ENCODE measurements around the gene AGAP1.
"Not testable (repeated sequence)": the region's sequence is repeated elsewhere in the genome, so short reads cannot be mapped to it uniquely, and the experiment has no call there.

AGAP1 gene

GRCh38 chr2:236085647-236086046, 591.8 kb downstream of the AGAP1 start:
- Histone ChIP-seq H3K36me3 (ENCODE audit: insufficient read depth, low read length) (no peaks in the 10 kb centered on the region), H3K27me3 (ENCODE audit: control insufficient read depth, insufficient read depth, low read length) (no peaks in the 10 kb centered on the region), H3K4me1 (ENCODE audit: control insufficient read depth, insufficient read depth, low read length) (no peaks in the 10 kb centered on the region), H3K4me3 (ENCODE audit: low read length) (no peak overlapping the region), H3K9ac (ENCODE audit: low read depth, low read length) (no peak overlapping the region), H3K4me2 (ENCODE audit: low read length) (no peak overlapping the region), H3K9me3 (replicated peaks; ENCODE audit: low read length) (no peaks in the 10 kb centered on the region)

- H3K9me3 ChIP-seq (replicated peaks; ENCODE audit: low read length) = no peaks in the 10 kb centered on the region
- H3K9ac ChIP-seq (ENCODE audit: low read depth, low read length) = no peak overlapping the region
- no peaks in the 10 kb centered on the region for H3K4me1 ChIP-seq (ENCODE audit: control insufficient read depth, insufficient read depth, low read length)
- H3K36me3 ChIP-seq (ENCODE audit: insufficient read depth, low read length) = no peaks in the 10 kb centered on the region
- no peak overlapping the region for H3K4me3 ChIP-seq (ENCODE audit: low read length)
- H3K27me3 ChIP-seq (ENCODE audit: control insufficient read depth, insufficient read depth, low read length) = no peaks in the 10 kb centered on the region
- H3K4me2 ChIP-seq (ENCODE audit: low read length) = no peak overlapping the region
Observed at GRCh38 chr2:236086403-236086970, 592.6 kb downstream of the AGAP1 start.

DNA sequence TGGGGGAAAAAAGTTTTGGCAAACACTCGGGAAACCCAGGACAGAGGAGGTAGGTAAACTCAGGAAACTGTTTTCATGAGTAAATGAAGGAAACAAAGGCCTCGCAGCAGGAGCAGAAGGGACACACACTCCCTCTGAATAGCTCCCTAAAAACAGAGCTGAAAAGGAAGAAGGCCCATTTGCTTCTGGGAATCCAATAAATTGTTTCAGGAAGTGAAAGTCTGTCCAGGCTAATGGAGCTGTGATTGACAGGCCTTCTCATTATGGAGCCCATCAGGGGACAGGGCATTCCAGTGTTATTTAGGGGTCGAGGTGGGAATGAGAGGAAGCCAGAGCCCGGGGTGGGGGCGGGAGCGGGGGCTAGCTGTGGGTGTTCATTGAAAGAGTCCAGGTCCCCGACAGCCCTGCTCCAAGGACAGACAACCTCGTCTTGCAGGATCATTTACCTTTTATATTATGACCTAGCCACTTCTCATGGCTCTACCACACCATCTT, 593.2 kb downstream of the AGAP1 start:
- Histone ChIP-seq H3K9me3 (replicated peaks; ENCODE audit: low read length) (no peaks in the 10 kb centered on the region), H3K4me2 (ENCODE audit: low read length) (no peak overlapping the region), H3K4me1 (ENCODE audit: control insufficient read depth, insufficient read depth, low read length) (no peaks in the 10 kb centered on the region), H3K27me3 (ENCODE audit: control insufficient read depth, insufficient read depth, low read length) (no peaks in the 10 kb centered on the region), H3K36me3 (ENCODE audit: insufficient read depth, low read length) (no peaks in the 10 kb centered on the region), H3K9ac (ENCODE audit: low read depth, low read length) (no peak overlapping the region), H3K4me3 (ENCODE audit: low read length) (no peak overlapping the region)

DNA sequence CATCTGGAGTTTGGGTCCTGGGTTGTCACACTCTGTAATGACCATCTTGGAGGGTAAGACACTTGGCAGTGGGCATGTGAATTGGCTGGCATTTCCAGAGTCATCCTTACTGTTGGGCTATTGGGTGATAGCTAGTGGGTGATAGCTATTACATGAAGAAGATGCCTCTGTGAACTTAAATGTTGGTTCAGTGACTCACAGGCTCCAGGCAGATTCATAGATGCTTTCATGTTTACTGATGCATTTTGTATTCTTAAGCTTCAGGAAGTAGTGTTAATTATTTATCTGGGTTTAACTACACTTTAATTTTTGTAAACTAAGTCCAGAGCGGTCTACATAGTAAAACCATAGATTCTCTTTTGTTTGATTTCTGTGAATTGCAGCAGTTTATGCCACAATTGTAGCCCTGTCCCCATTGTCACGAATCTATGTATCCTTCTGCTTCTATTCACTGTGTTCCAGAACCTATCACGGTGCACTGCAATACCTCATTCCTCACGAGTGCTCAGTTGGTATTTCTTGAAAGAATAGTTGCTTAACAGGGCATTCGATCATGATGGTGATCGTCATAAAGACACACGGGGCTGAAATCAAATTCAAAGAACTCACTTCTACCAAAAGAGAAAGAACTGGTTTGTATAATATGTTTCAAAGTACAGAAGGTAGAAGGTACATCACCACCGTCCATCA, 594.7 kb downstream of the AGAP1 start:
- H3K9ac ChIP-seq (ENCODE audit: low read depth, low read length) = no peak overlapping the region
- no peak overlapping the region for H3K4me3 ChIP-seq (ENCODE audit: low read length)
- H3K4me1 ChIP-seq (ENCODE audit: control insufficient read depth, insufficient read depth, low read length) = no peaks in the 10 kb centered on the region
- H3K4me2 ChIP-seq (ENCODE audit: low read length) = no peak overlapping the region
- no peaks in the 10 kb centered on the region for H3K36me3 ChIP-seq (ENCODE audit: insufficient read depth, low read length)
- H3K9me3 ChIP-seq (replicated peaks; ENCODE audit: low read length) = no peaks in the 10 kb centered on the region
- H3K27me3 ChIP-seq (ENCODE audit: control insufficient read depth, insufficient read depth, low read length) = no peaks in the 10 kb centered on the region

GRCh38 chr2:236089271-236090026, 595.6 kb downstream of the AGAP1 start:
- Histone ChIP-seq H3K4me1 (ENCODE audit: control insufficient read depth, insufficient read depth, low read length) (no peaks in the 10 kb centered on the region), H3K4me3 (ENCODE audit: low read length) (no peak overlapping the region), H3K36me3 (ENCODE audit: insufficient read depth, low read length) (no peaks in the 10 kb centered on the region), H3K9ac (ENCODE audit: low read depth, low read length) (no peak overlapping the region), H3K4me2 (ENCODE audit: low read length) (no peak overlapping the region), H3K9me3 (replicated peaks; ENCODE audit: low read length) (no peaks in the 10 kb centered on the region), H3K27me3 (ENCODE audit: control insufficient read depth, insufficient read depth, low read length) (no peaks in the 10 kb centered on the region)

GRCh38 chr2:236090027-236090382, 596.2 kb downstream of the AGAP1 start:
- no peak overlapping the region for H3K4me2 ChIP-seq (ENCODE audit: low read length)
- H3K9ac ChIP-seq (ENCODE audit: low read depth, low read length) = no peak overlapping the region
- H3K4me3 ChIP-seq (ENCODE audit: low read length) = no peak overlapping the region
- H3K36me3 ChIP-seq (ENCODE audit: insufficient read depth, low read length) = no peaks in the 10 kb centered on the region
- H3K9me3 ChIP-seq (replicated peaks; ENCODE audit: low read length) = no peaks in the 10 kb centered on the region
- no peaks in the 10 kb centered on the region for H3K27me3 ChIP-seq (ENCODE audit: control insufficient read depth, insufficient read depth, low read length)
- no peaks in the 10 kb centered on the region for H3K4me1 ChIP-seq (ENCODE audit: control insufficient read depth, insufficient read depth, low read length)

DNA sequence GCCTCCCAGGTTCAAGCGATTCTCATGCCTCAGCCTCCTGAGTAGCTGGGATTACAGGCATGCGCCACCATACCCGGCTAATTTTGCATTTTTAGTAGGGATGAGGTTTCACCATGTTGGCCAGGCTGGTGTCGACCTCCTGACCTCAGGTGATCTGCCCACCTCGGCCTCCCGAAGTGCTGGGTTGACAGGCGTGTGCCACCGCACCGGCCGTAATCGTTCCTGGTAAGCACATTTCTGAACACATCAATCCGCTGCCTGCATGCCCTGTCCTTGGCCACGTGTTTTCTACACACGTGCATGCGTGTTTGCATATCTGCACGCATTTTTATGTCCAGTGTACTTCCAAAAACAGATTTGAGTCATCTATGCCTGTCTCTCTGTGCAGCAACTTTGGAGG, 597.0 kb downstream of the AGAP1 start:
- H3K4me2 ChIP-seq (ENCODE audit: low read length); H3K27me3 ChIP-seq (ENCODE audit: control insufficient read depth, insufficient read depth, low read length); H3K9me3 ChIP-seq (replicated peaks; ENCODE audit: low read length); H3K36me3 ChIP-seq (ENCODE audit: insufficient read depth, low read length); H3K9ac ChIP-seq (ENCODE audit: low read depth, low read length); H3K4me1 ChIP-seq (ENCODE audit: control insufficient read depth, insufficient read depth, low read length); H3K4me3 ChIP-seq (ENCODE audit: low read length): not testable (repeated sequence)

- Histone ChIP-seq H3K4me1 (ENCODE audit: control insufficient read depth, insufficient read depth, low read length) (no peaks in the 10 kb centered on the region), H3K27me3 (ENCODE audit: control insufficient read depth, insufficient read depth, low read length) (no peaks in the 10 kb centered on the region), H3K4me2 (ENCODE audit: low read length) (no peak overlapping the region), H3K9ac (ENCODE audit: low read depth, low read length) (no peak overlapping the region), H3K9me3 (replicated peaks; ENCODE audit: low read length) (no peaks in the 10 kb centered on the region), H3K4me3 (ENCODE audit: low read length) (no peak overlapping the region), H3K36me3 (ENCODE audit: insufficient read depth, low read length) (no peaks in the 10 kb centered on the region)
Observed at GRCh38 chr2:236092714-236093113, 598.9 kb downstream of the AGAP1 start.

- Histone ChIP-seq H3K9me3 (replicated peaks; ENCODE audit: low read length) (no peaks in the 10 kb centered on the region), H3K4me1 (ENCODE audit: control insufficient read depth, insufficient read depth, low read length) (no peaks in the 10 kb centered on the region), H3K36me3 (ENCODE audit: insufficient read depth, low read length) (no peaks in the 10 kb centered on the region), H3K27me3 (ENCODE audit: control insufficient read depth, insufficient read depth, low read length) (no peaks in the 10 kb centered on the region), H3K9ac (ENCODE audit: low read depth, low read length) (no peak overlapping the region), H3K4me2 (ENCODE audit: low read length) (no peak overlapping the region), H3K4me3 (ENCODE audit: low read length) (no peak overlapping the region)
Observed at GRCh38 chr2:236093134-236093533, 599.3 kb downstream of the AGAP1 start.

DNA sequence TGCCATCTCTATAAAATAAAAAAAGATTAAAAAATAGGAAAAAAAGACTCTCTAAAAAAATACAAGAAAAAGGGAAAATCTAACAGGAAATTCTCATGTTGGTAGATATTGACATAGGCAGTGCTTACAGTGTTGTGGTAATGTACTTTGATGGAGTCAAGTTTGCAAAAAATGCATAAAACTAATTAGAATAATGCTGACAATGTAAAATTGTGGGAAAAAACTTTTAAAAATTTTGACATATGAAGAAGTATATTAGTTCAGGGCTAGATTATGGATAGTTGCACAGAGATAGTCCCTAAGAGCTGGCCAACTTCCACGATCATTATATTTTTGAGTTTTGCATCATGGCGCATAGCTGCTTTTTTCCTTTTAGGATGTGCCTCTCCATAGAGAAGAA, 601.7 kb downstream of the AGAP1 start:
- H3K4me2 ChIP-seq (ENCODE audit: low read length) = no peak overlapping the region
- H3K4me1 ChIP-seq (ENCODE audit: control insufficient read depth, insufficient read depth, low read length) = no peaks in the 10 kb centered on the region

DNA sequence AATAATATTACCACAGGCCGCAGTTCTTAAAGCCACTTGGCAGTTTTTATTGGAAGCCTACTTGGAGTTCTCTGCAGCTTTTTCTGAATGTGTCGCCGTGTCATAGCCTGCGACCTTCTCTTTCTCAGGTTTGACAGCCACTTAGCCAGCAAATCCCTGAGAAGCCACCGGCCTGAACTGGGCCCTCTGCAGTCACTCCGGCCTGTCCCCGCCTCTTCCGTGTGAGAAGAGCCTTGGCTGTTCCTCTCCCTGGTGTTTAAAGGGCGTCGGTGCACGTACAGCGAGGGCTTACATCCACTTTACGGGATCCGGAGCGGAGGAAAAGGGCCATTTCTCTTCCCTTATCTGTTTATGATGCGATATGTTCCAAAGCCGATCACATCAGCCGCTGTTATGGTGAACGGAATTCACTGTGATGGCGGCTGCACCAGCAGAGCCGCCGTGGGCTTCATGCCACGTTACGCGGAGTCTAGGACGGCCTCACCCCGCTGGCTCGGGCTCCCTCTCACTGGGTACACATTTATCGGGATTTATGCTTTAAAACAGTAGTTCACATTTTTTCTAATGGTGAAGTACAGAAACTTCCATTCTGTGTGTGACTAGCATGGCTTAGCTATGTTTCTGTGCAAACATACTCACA, 607.6 kb downstream of the AGAP1 start:
- H3K9ac ChIP-seq (ENCODE audit: low read depth, low read length) = no peak overlapping the region
- H3K9me3 ChIP-seq (replicated peaks; ENCODE audit: low read length) = no peaks in the 10 kb centered on the region
- no peaks in the 10 kb centered on the region for H3K36me3 ChIP-seq (ENCODE audit: insufficient read depth, low read length)

More for the DNA sequence above, 601.7 kb downstream of the AGAP1 start:
- H3K36me3 ChIP-seq (ENCODE audit: insufficient read depth, low read length) = no peaks in the 10 kb centered on the region
- H3K27me3 ChIP-seq (ENCODE audit: control insufficient read depth, insufficient read depth, low read length) = no peaks in the 10 kb centered on the region
- H3K9ac ChIP-seq (ENCODE audit: low read depth, low read length) = no peak overlapping the region
- no peaks in the 10 kb centered on the region for H3K9me3 ChIP-seq (replicated peaks; ENCODE audit: low read length)
- no peak overlapping the region for H3K4me3 ChIP-seq (ENCODE audit: low read length)

More for the DNA sequence above, 607.6 kb downstream of the AGAP1 start:
- Histone ChIP-seq H3K27me3 (ENCODE audit: control insufficient read depth, insufficient read depth, low read length) (no peaks in the 10 kb centered on the region), H3K4me3 (ENCODE audit: low read length) (no peak overlapping the region), H3K4me1 (ENCODE audit: control insufficient read depth, insufficient read depth, low read length) (no peaks in the 10 kb centered on the region), H3K4me2 (ENCODE audit: low read length) (no peak overlapping the region)
